Measurements from ENCODE around the gene GNRH2. TPM values are rescaled to one million over a fixed set of nuclear protein-coding genes. Genes with fewer than 3 reads are reported as not detected.

Gene GNRH2
- total RNA-seq, 1 experiment from 2014 or later: 1.1 TPM

- H2AK5ac ChIP-seq (ENCODE audit: insufficient read length, low read length): no peak overlapping the region
- H3K4me1 ChIP-seq (ENCODE audit: insufficient read depth, low read length): no peaks in the 10 kb centered on the region
- no CpG with 5 or more reads among the region's 4 CpGs for WGBS (ENCODE audit: extremely low coverage, insufficient read length, low lambda C conversion rate)
- no peak overlapping the region for H2BK120ac ChIP-seq (ENCODE audit: low read depth, low read length, poor library complexity, severe bottlenecking)
- Mint-ChIP-seq H3K27me3 (ENCODE audit: low read depth) (peaks cover 54% of the 10 kb centered on the region), H3K4me3 (peak overlapping the region in 1 of 2 experiments; percentile 10; a peak in 2 of 5 replicates), H3K36me3 (ENCODE audit: insufficient read depth in 1 of 3, low read depth in 3 of 3) (no peaks in the 10 kb centered on the region; a peak in 2 of 7 replicates), H3K9me3 (peaks cover 7 to 12% of the 10 kb centered on the region in 2 experiments), H3K4me1 (peaks cover 6% of the 10 kb centered on the region in 2 experiments), H3K27ac (no peak overlapping the region)
- H4K5ac ChIP-seq (ENCODE audit: insufficient read length, low read depth, low read length): no peak overlapping the region
- H3K56ac ChIP-seq (ENCODE audit: insufficient read length, low read depth, low read length): no peak overlapping the region
- H3K27me3 ChIP-seq (ENCODE audit: insufficient read depth, low read length): peaks cover 9% of the 10 kb centered on the region; the same call in 1 of the 2 replicates
- peaks cover 10% of the 10 kb centered on the region for H3K9me3 ChIP-seq (ENCODE audit: control insufficient read depth, low read depth, low read length)
- H4K91ac ChIP-seq (ENCODE audit: insufficient read length, low read depth, low read length): no peak overlapping the region
- H3K18ac ChIP-seq (ENCODE audit: insufficient read length, low read depth, low read length): no peak overlapping the region
- TF ChIP-seq, protein P1, sequence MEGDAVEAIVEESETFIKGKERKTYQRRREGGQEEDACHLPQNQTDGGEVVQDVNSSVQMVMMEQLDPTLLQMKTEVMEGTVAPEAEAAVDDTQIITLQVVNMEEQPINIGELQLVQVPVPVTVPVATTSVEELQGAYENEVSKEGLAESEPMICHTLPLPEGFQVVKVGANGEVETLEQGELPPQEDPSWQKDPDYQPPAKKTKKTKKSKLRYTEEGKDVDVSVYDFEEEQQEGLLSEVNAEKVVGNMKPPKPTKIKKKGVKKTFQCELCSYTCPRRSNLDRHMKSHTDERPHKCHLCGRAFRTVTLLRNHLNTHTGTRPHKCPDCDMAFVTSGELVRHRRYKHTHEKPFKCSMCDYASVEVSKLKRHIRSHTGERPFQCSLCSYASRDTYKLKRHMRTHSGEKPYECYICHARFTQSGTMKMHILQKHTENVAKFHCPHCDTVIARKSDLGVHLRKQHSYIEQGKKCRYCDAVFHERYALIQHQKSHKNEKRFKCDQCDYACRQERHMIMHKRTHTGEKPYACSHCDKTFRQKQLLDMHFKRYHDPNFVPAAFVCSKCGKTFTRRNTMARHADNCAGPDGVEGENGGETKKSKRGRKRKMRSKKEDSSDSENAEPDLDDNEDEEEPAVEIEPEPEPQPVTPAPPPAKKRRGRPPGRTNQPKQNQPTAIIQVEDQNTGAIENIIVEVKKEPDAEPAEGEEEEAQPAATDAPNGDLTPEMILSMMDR (conservative IDR thresholded peaks at IDR 0.05): no peak
- H2BK12ac ChIP-seq (ENCODE audit: insufficient read length, low read depth, low read length): no peak overlapping the region
- no peak overlapping the region for H3K9ac ChIP-seq (ENCODE audit: extremely low read depth, insufficient read length, low read length)
- H3K27ac ChIP-seq (ENCODE audit: insufficient read length, low read depth, low read length): no peak overlapping the region
- H2BK5ac ChIP-seq (ENCODE audit: insufficient read length, low read length): no peak overlapping the region
- no peak overlapping the region for H2BK20ac ChIP-seq (ENCODE audit: low read depth, low read length, poor library complexity, severe bottlenecking)
- no peak overlapping the region for H3K4ac ChIP-seq (ENCODE audit: low read depth, low read length)
- H4K8ac ChIP-seq (replicated peaks; ENCODE audit: insufficient read length, low read depth, low read length): no peak overlapping the region
- no peak overlapping the region for H2AFZ ChIP-seq (ENCODE audit: low read length)
- H3K14ac ChIP-seq (ENCODE audit: insufficient read depth, low read length): no peak overlapping the region
- DNase-seq: no peak
- H3K23ac ChIP-seq (ENCODE audit: insufficient read length, low read depth, low read length): no peak overlapping the region
- no peaks in the 10 kb centered on the region for H3K79me2 ChIP-seq (ENCODE audit: insufficient read depth, low read length)
- H3K79me1 ChIP-seq (ENCODE audit: insufficient read depth, low read depth, low read length, poor library complexity, severe bottlenecking): no peaks in the 10 kb centered on the region
- H2BK15ac ChIP-seq (ENCODE audit: low read depth, low read length): no peak overlapping the region
- no peak overlapping the region for H3T11ph ChIP-seq (ENCODE audit: low read length)
- H3K4me2 ChIP-seq (ENCODE audit: insufficient read depth, insufficient read length, low read length): no peak overlapping the region
- H3K23me2 ChIP-seq (ENCODE audit: insufficient read length, low read depth, low read length, poor library complexity, severe bottlenecking): no peaks in the 10 kb centered on the region
- H4K20me1 ChIP-seq (ENCODE audit: control insufficient read depth, insufficient read depth, insufficient read length): no peaks in the 10 kb centered on the region
Observed at GRCh38 chr20:3070725-3071124, 27.3 kb downstream of the GNRH2 start.

Measured in H9 (cell line).